ENCODE data around the gene PTPRJ.

DNA sequence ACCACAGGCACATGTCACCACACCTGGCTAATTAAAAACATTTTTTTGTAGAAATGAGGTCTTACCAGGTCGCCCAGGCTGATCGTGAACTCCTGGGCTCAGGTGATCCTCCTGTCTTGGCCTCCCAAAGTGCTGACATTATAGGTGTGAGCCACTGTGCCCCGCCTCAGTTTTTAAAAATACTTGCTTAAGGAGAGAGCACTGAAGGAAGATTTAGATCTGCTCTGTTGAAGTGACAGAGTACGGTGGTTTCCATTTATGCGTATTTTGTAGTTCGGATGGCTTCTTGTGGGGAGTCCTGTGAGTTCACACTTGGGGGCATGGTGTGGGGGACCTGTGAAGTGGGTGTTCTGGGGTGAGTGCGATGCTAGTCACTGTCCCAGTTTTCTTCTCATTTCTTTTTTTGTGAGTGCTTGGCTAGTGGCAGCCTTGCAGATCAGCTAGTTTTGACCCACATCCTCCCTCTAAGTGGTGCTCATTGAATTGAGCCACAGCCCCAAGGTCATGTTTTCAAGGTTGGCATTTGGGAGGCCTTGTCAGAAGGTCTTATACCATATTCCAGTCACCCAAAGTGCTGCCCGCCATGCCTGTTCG lies 31.5 kb downstream of the PTPRJ start:
- TF ChIP-seq POLR2A (IDR thresholded peaks at IDR 0.05; ENCODE audit: low read depth, low read length) (no peak), POLR2AphosphoS5 (IDR thresholded peaks at IDR 0.05; ENCODE audit: low read depth, low read length) (no peak)

All from GM12892 (cell line).